ENCODE data around the gene FRMD3.
"Not testable (repeated sequence)": the region's sequence is repeated elsewhere in the genome, so short reads cannot be mapped to it uniquely, and the experiment has no call there.

Gene FRMD3

DNA sequence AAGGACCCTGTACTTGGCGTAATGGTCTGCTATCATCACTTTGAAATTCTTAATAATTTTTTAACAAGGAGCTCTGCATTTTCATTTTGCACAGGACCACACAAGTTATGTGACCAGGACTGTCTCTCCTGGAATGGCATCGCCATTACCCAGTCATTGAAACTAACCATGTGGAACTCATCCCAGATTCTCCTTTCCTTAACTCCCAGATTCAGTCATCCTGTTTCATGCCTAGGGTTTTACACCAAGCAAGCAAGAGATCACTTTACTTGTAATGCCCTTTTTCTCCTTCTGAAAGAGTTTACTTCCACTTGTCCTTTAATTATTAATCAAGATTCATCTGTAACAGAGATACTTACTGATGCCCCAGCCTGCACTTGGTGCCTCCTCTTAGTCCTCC, 12.0 kb downstream of the FRMD3 start:
- Histone ChIP-seq H3K9me3 (no peaks in the 10 kb centered on the region), H3K4me3 (ENCODE audit: low read depth in 1 of 2, low read length in 1 of 2) (no peak overlapping the region), H3K4me1 (ENCODE audit: control insufficient read depth in 1 of 2, insufficient read depth in 1 of 2, low read depth in 1 of 2, low read length in 1 of 2) (peaks cover 7 to 12% of the 10 kb centered on the region in 2 experiments), H3K36me3 (no peaks in the 10 kb centered on the region), H3K27ac (no peak overlapping the region), H3K27me3 (no peaks in the 10 kb centered on the region)
- TF ChIP-seq, protein P1, sequence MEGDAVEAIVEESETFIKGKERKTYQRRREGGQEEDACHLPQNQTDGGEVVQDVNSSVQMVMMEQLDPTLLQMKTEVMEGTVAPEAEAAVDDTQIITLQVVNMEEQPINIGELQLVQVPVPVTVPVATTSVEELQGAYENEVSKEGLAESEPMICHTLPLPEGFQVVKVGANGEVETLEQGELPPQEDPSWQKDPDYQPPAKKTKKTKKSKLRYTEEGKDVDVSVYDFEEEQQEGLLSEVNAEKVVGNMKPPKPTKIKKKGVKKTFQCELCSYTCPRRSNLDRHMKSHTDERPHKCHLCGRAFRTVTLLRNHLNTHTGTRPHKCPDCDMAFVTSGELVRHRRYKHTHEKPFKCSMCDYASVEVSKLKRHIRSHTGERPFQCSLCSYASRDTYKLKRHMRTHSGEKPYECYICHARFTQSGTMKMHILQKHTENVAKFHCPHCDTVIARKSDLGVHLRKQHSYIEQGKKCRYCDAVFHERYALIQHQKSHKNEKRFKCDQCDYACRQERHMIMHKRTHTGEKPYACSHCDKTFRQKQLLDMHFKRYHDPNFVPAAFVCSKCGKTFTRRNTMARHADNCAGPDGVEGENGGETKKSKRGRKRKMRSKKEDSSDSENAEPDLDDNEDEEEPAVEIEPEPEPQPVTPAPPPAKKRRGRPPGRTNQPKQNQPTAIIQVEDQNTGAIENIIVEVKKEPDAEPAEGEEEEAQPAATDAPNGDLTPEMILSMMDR (IDR thresholded peaks at IDR 0.05): no peak

GRCh38 chr9:83523684-83524083, 14.5 kb downstream of the FRMD3 start:
- TF ChIP-seq, protein P1 (IDR thresholded peaks at IDR 0.05): no peak
- Histone ChIP-seq H3K27me3 (no peaks in the 10 kb centered on the region), H3K36me3 (no peaks in the 10 kb centered on the region), H3K9me3 (no peaks in the 10 kb centered on the region), H3K27ac (no peak overlapping the region), H3K4me1 (ENCODE audit: control insufficient read depth in 1 of 2, insufficient read depth in 1 of 2, low read depth in 1 of 2, low read length in 1 of 2) (peaks cover 20 to 26% of the 10 kb centered on the region in 2 experiments), H3K4me3 (ENCODE audit: low read depth in 1 of 2, low read length in 1 of 2) (no peak overlapping the region)

DNA sequence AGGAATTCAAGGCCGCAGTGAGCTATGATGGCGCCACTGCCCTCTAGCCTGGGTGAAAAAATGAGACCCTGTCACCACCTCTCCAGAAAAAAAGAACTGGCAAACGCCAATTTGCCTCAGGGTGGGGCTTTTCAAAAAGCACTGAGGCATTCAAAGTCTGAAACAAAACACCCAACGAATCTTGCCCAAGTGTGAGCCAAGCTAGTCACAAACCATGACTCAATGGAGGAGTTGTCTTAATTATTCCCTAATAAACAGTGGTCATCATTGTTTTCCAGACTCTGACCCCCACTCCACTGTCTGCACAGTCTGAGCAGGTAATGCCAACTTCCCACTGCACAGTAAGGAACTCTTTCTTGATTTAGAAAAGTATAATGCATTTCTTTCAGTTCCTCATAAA, 16.8 kb downstream of the FRMD3 start:
- Histone ChIP-seq H3K27ac (peak overlapping the region; percentile 75), H3K27me3 (no peaks in the 10 kb centered on the region), H3K4me3 (ENCODE audit: low read depth in 1 of 2, low read length in 1 of 2) (no peak overlapping the region), H3K4me1 (ENCODE audit: control insufficient read depth in 1 of 2, insufficient read depth in 1 of 2, low read depth in 1 of 2, low read length in 1 of 2) (peaks cover 20 to 26% of the 10 kb centered on the region in 2 experiments), H3K36me3 (no peaks in the 10 kb centered on the region), H3K9me3 (no peaks in the 10 kb centered on the region)
- TF ChIP-seq, protein P1 (IDR thresholded peaks at IDR 0.05): no peak

- Histone ChIP-seq H3K4me1 (ENCODE audit: control insufficient read depth in 1 of 2, insufficient read depth in 1 of 2, low read depth in 1 of 2, low read length in 1 of 2) (peaks cover 20 to 26% of the 10 kb centered on the region in 2 experiments), H3K36me3 (no peaks in the 10 kb centered on the region), H3K4me3 (ENCODE audit: low read depth in 1 of 2, low read length in 1 of 2) (no peak overlapping the region), H3K9me3 (no peaks in the 10 kb centered on the region), H3K27me3 (no peaks in the 10 kb centered on the region), H3K27ac (peak overlapping the region; percentile 75)
- TF ChIP-seq, protein P1 (IDR thresholded peaks at IDR 0.05): no peak
These were observed 17.2 kb downstream of the FRMD3 start for GRCh38 chr9:83521011-83521410.

DNA sequence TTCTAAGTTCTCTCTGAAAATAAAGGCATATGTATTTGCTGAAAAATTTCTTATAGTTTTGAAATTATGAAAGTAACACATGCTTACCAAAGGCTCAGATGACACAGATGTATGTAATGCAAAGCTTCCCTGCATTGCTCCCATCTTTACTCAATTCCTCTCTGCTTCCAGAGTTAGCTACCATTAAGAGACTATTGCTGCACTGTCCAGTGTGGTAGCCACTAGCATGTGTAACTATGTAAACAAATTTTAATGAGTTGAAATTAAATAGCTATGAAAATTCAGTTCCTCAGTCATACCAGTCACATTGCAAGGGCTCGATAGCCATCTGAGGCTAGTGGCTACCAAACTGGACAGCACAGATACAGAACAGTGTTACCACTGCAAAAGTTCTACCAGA, 17.9 kb downstream of the FRMD3 start:
- no peak overlapping the region for H3K4me3 ChIP-seq (ENCODE audit: low read depth in 1 of 2, low read length in 1 of 2)
- H3K4me1 ChIP-seq (ENCODE audit: control insufficient read depth in 1 of 2, insufficient read depth in 1 of 2, low read depth in 1 of 2, low read length in 1 of 2): peaks cover 20 to 26% of the 10 kb centered on the region in 2 experiments
- TF ChIP-seq, protein P1 (IDR thresholded peaks at IDR 0.05): no peak
- no peaks in the 10 kb centered on the region for H3K36me3 ChIP-seq
- H3K27me3 ChIP-seq: no peaks in the 10 kb centered on the region
- H3K9me3 ChIP-seq: no peaks in the 10 kb centered on the region
- H3K27ac ChIP-seq: peak overlapping the region; percentile 75

DNA sequence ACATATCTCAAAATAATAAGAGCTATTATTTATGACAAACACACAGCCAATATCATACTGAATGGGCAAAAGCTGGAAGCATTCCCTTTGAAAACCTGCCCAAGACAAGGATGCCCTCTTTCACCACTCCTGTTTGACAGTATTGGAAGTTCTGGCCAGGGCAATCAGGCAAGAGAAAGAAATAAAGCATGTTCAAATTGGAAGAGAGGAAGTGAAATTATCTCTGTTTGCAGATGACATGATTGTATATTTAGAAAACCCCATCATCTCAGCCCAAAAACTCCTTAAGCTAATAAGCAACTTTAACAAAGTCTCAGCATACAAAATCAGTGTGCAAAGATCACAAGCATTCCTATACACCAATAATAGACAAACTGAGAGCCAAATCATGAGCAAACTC, 20.2 kb downstream of the FRMD3 start:
- H3K4me3 ChIP-seq (ENCODE audit: low read depth in 1 of 2, low read length in 1 of 2); H3K27me3 ChIP-seq; H3K36me3 ChIP-seq; H3K9me3 ChIP-seq; H3K27ac ChIP-seq: not testable (repeated sequence)
- H3K4me1 ChIP-seq (ENCODE audit: control insufficient read depth in 1 of 2, insufficient read depth in 1 of 2, low read depth in 1 of 2, low read length in 1 of 2): peaks cover 26 to 33% of the 10 kb centered on the region in 2 experiments

All from neutrophil (primary cell).